Gastroesophageal sphincter (tissue), 4 donors: ENCODE measurements around the gene FAM78A. TPM values are rescaled to one million over a fixed set of nuclear protein-coding genes. Genes with fewer than 3 reads are reported as not detected.

Source experiments
- ATAC-seq: fragments of 150-250 bp; one replicate; pipeline ENCODE4 v1.9.1; 2016; ENCODE audit warnings: mild to moderate bottlenecking, moderate library complexity
- H3K27ac ChIP-seq, 4 donors: fragments of 200-600 bp; sonication (generic) in 3 of 4; 1 replicate in 3 of 4; 2 replicates in 1 of 4; pipeline ENCODE4 v1.5.1; 2016 to 2019
- H3K27me3 ChIP-seq: fragments of 200-600 bp; sonication (generic); one replicate; pipeline ENCODE4 v1.5.1; 2019
- H3K36me3 ChIP-seq, 2 donors: fragments of 200-600 bp; sonication (generic); one replicate each; pipeline ENCODE4 v1.5.1; 2019; ENCODE audit warnings: control low read depth in 1 of 2
- H3K4me1 ChIP-seq, 3 donors: fragments of 200-600 bp; sonication (generic); 1 replicate in 2 of 3; 2 replicates in 1 of 3; pipeline ENCODE4 v1.5.1; 2016 to 2019; ENCODE audit warnings: control low read depth in 2 of 3
- H3K4me3 ChIP-seq, 2 donors: fragments of 200-600 bp; sonication (generic); one replicate each; pipeline ENCODE4 v1.5.1; 2019; ENCODE audit warnings: mild to moderate bottlenecking in 1 of 2, moderate library complexity in 1 of 2
- H3K9me3 ChIP-seq, 3 donors: fragments of 200-600 bp; sonication (generic); one replicate each; pipeline ENCODE4 v1.5.1; 2017 to 2019; ENCODE audit warnings: control low read depth in 2 of 3
- CTCF ChIP-seq, 4 experiments: fragments of 200-600 bp in 2 of 4; fragments of 450-650 bp in 2 of 4; sonication (generic) in 1 of 4; IDR thresholded peaks; one replicate each; pipeline ENCODE4 v1.5.1; 2017 to 2019; ENCODE audit warnings: antibody characterized with exemption in 4 of 4, mild to moderate bottlenecking in 2 of 4, moderate library complexity in 2 of 4
- EP300 ChIP-seq: sonication (generic); formaldehyde crosslinking; IDR thresholded peaks from one replicate; pipeline ENCODE4 v1.6.1; 2017; ENCODE audit warnings: antibody characterized with exemption, mild to moderate bottlenecking
- POLR2A ChIP-seq, 2 donors: fragments of 450-650 bp; IDR thresholded peaks; one replicate each; pipeline ENCODE4 v1.6.1; 2017; ENCODE audit warnings: antibody characterized with exemption in 2 of 2, mild to moderate bottlenecking in 2 of 2, moderate library complexity in 1 of 2
- POLR2AphosphoS5 ChIP-seq: sonication (generic); formaldehyde crosslinking; IDR thresholded peaks from one replicate; pipeline ENCODE4 v1.6.1; 2017; ENCODE audit warnings: antibody characterized with exemption
- WGBS, 2 donors: methylation state at CpG; one replicate each; pipeline ENCODE4 v1.1.5; 2018; ENCODE audit warnings: low coverage in 1 of 2; 5-methylcytosine and 5-hydroxymethylcytosine counted together
- total RNA-seq, 4 donors: library from RNA; depleted of rRNA; stranded (reverse); fragments of >200 nt; gene quantifications; one replicate each; pipeline ENCODE4 v1.1.0, GENCODE V29; 2016

Gene FAM78A
- total RNA-seq, 4 donors from 2014 or later, result 0.78 to 5.4 (median 2.9) TPM

GRCh38 chr9:131260751-131261452 lies 15.4 kb downstream of the FAM78A start:
- Histone ChIP-seq H3K4me3 (no peak overlapping the region), H3K4me1 (peaks cover 0 to 8% (median 6%) of the 10 kb centered on the region in 3 donors)
- no CpG with 5 or more reads among the region's 33 CpGs for WGBS, 2 donors

DNA sequence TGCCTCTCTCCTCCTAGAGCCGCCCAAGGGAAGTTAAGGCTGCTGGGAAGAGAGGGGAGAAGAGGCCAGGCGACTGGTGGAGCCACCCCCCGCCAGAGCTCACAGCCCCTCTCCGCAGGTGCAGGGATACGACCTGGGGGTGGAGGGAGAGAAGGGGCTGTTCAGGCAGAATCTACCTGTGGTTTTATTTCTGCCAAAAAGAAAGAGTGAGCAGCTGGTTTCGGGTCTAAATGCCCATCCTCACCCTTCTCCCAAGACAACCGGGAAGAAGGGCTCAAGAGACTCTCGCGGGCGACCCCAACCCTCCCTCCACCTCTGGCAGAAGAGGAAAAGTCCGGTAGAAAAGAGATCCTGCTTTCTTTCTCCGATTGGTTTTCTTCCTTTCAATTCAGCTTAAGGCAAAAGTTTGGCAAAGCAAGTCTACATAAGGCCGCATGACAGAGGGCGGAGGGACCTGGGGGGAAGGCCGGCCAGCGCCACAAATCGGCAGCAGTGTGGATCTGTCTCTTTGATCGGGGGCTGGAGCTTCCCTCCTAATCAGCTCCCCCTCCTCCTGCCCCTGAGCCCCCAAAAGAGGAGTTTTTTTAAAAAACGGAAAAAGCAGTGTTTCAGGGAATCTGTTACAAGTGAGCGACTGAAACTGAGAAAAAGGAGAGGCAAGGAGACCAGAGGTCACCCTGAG lies 16.3 kb downstream of the FAM78A start:
- Histone ChIP-seq H3K9me3 (no peaks in the 10 kb centered on the region), H3K27me3 (no peaks in the 10 kb centered on the region), H3K4me3 (no peak overlapping the region), H3K36me3 (peaks cover 0 to 26% of the 10 kb centered on the region in 2 donors), H3K4me1 (peaks cover 0 to 15% (median 6%) of the 10 kb centered on the region in 3 donors), H3K27ac (no peak overlapping the region)
- no peak for ATAC-seq
- 75% methylated on average over 11 of the region's 20 CpGs; no CpG with 5 or more reads in 1 of the 2 donors for WGBS, 2 donors
- TF ChIP-seq POLR2AphosphoS5 (no peak), POLR2A (IDR thresholded peaks at IDR 0.05) (no peak), CTCF (IDR thresholded peaks at IDR 0.05) (no peak), EP300 (no peak)

More at GRCh38 chr9:131260751-131261452, 15.4 kb downstream of the FAM78A start:
- no peaks in the 10 kb centered on the region for H3K27me3 ChIP-seq
- TF ChIP-seq CTCF (IDR thresholded peaks at IDR 0.05) (no peak), EP300 (no peak), POLR2A (IDR thresholded peaks at IDR 0.05) (no peak), POLR2AphosphoS5 (no peak)
- H3K27ac ChIP-seq, result no peak overlapping the region
- peaks cover 0 to 26% of the 10 kb centered on the region in 2 donors for H3K36me3 ChIP-seq
- ATAC-seq, result no peak
- H3K9me3 ChIP-seq, result no peaks in the 10 kb centered on the region

GRCh38 chr9:131259432-131259898 lies 16.8 kb downstream of the FAM78A start:
- WGBS, 2 donors, result no CpG with 5 or more reads among the region's 12 CpGs
- Histone ChIP-seq H3K4me1 (peaks cover 0 to 19% (median 6%) of the 10 kb centered on the region in 3 donors), H3K4me3 (no peak overlapping the region), H3K27ac (no peak overlapping the region), H3K27me3 (no peaks in the 10 kb centered on the region), H3K9me3 (no peaks in the 10 kb centered on the region), H3K36me3 (peaks cover 0 to 26% of the 10 kb centered on the region in 2 donors)
- no peak for ATAC-seq
- TF ChIP-seq POLR2A (IDR thresholded peaks at IDR 0.05), result no peak
- no peak for TF ChIP-seq POLR2AphosphoS5
- no peak for TF ChIP-seq CTCF (IDR thresholded peaks at IDR 0.05)
- TF ChIP-seq EP300, result no peak

DNA sequence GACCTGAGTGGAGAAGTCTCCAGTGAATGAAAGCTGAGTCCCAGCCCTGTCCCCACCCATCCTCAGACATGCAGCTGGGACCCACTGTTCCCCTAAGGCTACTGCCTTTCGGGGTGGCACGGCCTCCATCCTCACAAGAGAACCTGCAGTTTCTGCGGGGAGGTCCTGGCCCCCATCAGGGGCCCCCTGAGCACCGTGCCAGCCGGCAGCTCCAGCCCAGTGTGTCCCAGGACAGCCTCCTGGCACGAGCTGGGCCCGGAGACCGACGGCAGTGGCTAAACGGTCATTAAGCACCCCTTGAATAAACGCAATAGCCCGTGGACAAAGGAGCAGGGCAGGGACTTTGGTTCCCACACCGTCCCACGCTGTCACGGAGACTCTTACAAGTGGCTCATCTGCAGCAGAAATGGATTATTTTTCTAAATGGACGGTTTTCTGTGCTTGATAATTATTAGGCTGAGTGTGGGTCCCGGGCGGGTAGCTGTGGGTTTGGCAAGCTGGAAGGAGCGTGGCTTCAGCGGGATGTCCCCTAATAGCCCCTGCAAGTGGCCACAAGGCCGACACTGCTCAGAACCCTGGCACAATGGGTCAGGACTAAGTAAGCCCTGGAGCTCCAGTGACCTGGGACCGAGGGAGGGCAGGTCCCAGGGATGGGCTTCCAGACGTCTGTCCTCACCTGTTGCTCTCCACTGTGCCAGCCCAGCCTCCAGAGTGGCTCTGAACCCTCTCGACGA lies 17.4 kb downstream of the FAM78A start:
- TF ChIP-seq POLR2A (IDR thresholded peaks at IDR 0.05), result no peak
- no peak for TF ChIP-seq POLR2AphosphoS5
- no peak for TF ChIP-seq CTCF (IDR thresholded peaks at IDR 0.05)
- no peak for TF ChIP-seq EP300
- H3K9me3 ChIP-seq, result no peaks in the 10 kb centered on the region
- H3K4me1 ChIP-seq, result peaks cover 0 to 19% (median 6%) of the 10 kb centered on the region in 3 donors
- no peak for ATAC-seq
- H3K36me3 ChIP-seq, result peaks cover 0 to 26% of the 10 kb centered on the region in 2 donors
- H3K27ac ChIP-seq, result no peak overlapping the region
- no peaks in the 10 kb centered on the region for H3K27me3 ChIP-seq
- WGBS, 2 donors, result no CpG with 5 or more reads among the region's 25 CpGs
- no peak overlapping the region for H3K4me3 ChIP-seq
